ENCODE data around the gene NBEA.

- TF ChIP-seq CTCF (IDR thresholded peaks at IDR 0.05): no peak
- no peak for TF ChIP-seq POLR2AphosphoS5 (IDR thresholded peaks at IDR 0.05)
These were observed 589.5 kb downstream of the NBEA start for GRCh38 chr13:35531526-35531925.

Measured in breast epithelium (tissue), 3 donors.